GM10847 (cell line): ENCODE measurements around the gene IFNA17.
"Not testable (repeated sequence)": the region's sequence is repeated elsewhere in the genome, so short reads cannot be mapped to it uniquely, and the experiment has no call there.

ENCODE experiments used
- POLR2A ChIP-seq: IDR thresholded peaks from 2 replicates; pipeline ENCODE4 v1.6.1; 2011; ENCODE audit not compliant: insufficient read length; ENCODE audit errors: extremely low read depth

Gene IFNA17

GRCh38 chr9:21228122-21228521, at the start of gene IFNA17:
Gene IFNA17, minus strand, starts transcription at chr9:21228222. Its CDS starts 49 bp downstream, at chr9:21228173.
- no peak for TF ChIP-seq POLR2A

- TF ChIP-seq POLR2A = no peak
Observed at GRCh38 chr9:21268347-21268657, 40.3 kb upstream of the IFNA17 start.

GRCh38 chr9:21267485-21268346, 39.7 kb upstream of the IFNA17 start:
- no peak for TF ChIP-seq POLR2A

- TF ChIP-seq POLR2A = no peak
Observed at GRCh38 chr9:21266733-21267484, 38.9 kb upstream of the IFNA17 start.

- no peak for TF ChIP-seq POLR2A
Observed at GRCh38 chr9:21265421-21266189, 37.6 kb upstream of the IFNA17 start.

GRCh38 chr9:21255538-21256212, 27.7 kb upstream of the IFNA17 start:
- no peak for TF ChIP-seq POLR2A

GRCh38 chr9:21252721-21253547, 24.9 kb upstream of the IFNA17 start:
- TF ChIP-seq POLR2A = no peak

GRCh38 chr9:21251638-21252037, 23.6 kb upstream of the IFNA17 start:
- TF ChIP-seq POLR2A = no peak

GRCh38 chr9:21251190-21251589, 23.2 kb upstream of the IFNA17 start:
- no peak for TF ChIP-seq POLR2A

GRCh38 chr9:21244836-21245235, 16.8 kb upstream of the IFNA17 start:
- no peak for TF ChIP-seq POLR2A

- TF ChIP-seq POLR2A = no peak
Observed at GRCh38 chr9:21239911-21240310, 11.9 kb upstream of the IFNA17 start, which contains the start of gene IFNA14. Gene IFNA14, minus strand, starts transcription at chr9:21240005. Its CDS starts 70 bp downstream, at chr9:21239935.

- TF ChIP-seq POLR2A = no peak
Observed at GRCh38 chr9:21234153-21234687, 6.2 kb upstream of the IFNA17 start.

GRCh38 chr9:21233258-21233657, 5.2 kb upstream of the IFNA17 start:
- TF ChIP-seq POLR2A = no peak

- TF ChIP-seq POLR2A = not testable (repeated sequence)
Observed at GRCh38 chr9:21217211-21217610, 10.8 kb downstream of the IFNA17 start, which contains the start of gene IFNA16. Gene IFNA16, minus strand, starts transcription at chr9:21217311. Its CDS starts 6 bp downstream, at chr9:21217305.
